ENCODE measurements around the gene TMEM185B. TPM values are rescaled to one million over a fixed set of nuclear protein-coding genes. Genes with fewer than 3 reads are reported as not detected.

The TMEM185B gene
- polyA plus RNA-seq, 3 donors: 23.5 to 25.9 (median 25.0) TPM

DNA sequence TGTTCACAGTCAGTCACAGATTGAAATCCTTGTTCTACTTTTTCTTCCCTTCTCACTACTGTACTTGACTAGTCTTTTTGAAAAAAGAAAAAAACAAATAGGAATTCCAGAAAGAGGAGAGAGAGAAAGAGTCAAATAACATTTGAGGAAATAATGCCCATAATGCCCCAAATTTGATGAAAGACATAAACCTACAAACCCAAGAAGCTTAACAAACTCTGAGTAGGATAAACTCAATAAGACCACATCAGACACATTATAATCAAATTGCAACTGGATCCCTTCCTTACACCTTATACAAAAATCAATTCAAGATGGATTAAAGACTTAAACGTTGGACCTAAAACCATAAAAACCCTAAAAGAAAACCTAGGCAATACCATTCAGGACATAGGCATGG lies 30.9 kb downstream of the TMEM185B start:
- no peak for DNase-seq (ENCODE audit: extremely low read depth in 1 of 11, low read depth in 9 of 11, low spot score in 4 of 11)

GRCh38 chr2:120189189-120189588 lies 34.0 kb downstream of the TMEM185B start:
- DNase-seq (ENCODE audit: extremely low read depth in 1 of 11, low read depth in 9 of 11, low spot score in 4 of 11): no peak

- no peak for DNase-seq (ENCODE audit: extremely low read depth in 1 of 11, low read depth in 9 of 11, low spot score in 4 of 11)
Measured at GRCh38 chr2:120182019-120182560, 41.1 kb downstream of the TMEM185B start.

GRCh38 chr2:120180066-120180465 lies 43.1 kb downstream of the TMEM185B start:
- no peak for DNase-seq (ENCODE audit: extremely low read depth in 1 of 11, low read depth in 9 of 11, low spot score in 4 of 11)

- no peak for DNase-seq (ENCODE audit: extremely low read depth in 1 of 11, low read depth in 9 of 11, low spot score in 4 of 11)
Measured at GRCh38 chr2:120179396-120179795, 43.8 kb downstream of the TMEM185B start.

DNA sequence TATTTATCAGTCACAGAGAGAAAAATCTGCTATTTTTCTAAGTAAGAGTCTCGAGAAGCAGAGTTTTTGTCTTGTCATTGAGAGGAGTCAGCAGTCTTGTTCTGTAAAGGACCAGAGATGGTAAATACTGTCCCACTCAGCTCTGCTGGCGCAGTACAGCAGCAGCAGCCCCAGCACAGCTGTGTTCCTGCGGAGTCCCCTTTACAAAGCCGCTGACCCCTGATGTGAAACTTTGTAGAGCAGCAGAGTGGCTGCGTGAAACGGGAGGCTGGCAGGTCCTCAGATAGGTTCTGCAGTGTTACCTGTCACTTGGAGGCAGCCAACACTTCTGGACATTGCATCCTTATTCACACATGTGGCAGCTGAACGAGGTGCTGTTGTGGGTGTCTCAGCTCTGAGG lies 45.2 kb downstream of the TMEM185B start:
- DNase-seq (ENCODE audit: extremely low read depth in 1 of 11, low read depth in 9 of 11, low spot score in 4 of 11): no peak

DNA sequence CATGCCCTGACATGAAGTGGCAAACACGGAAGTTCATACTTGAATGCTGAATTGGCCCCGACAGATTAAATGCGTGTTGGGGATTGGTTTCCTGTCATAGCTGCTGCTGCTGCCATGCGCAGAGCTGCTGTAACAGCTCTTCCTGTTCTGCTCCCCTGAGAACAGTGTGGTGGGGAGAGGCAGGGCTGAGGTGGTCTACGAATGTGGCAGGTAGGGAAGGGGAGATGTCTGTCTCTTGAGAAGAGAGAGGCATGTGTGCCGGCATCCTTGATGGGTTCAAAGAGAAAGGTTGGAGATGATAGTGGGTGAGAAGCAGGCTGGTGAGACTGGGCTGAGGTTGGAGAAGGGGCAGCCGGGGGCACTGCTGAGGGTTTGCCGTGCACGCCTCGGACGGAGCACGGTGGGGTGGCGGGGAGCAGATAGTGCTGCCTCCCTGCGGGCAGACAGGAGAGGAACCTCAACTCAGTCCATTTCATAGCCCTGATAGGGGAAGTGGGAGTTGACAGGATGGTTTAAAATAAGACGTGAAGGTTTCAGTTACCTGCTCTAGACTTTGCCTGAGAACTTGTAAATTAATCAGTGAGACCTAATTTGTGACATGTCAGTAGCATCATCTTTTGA lies 46.1 kb downstream of the TMEM185B start:
- DNase-seq (ENCODE audit: extremely low read depth in 1 of 11, low read depth in 9 of 11, low spot score in 4 of 11): no peak

GRCh38 chr2:120176526-120176925 lies 46.7 kb downstream of the TMEM185B start:
- DNase-seq (ENCODE audit: extremely low read depth in 1 of 11, low read depth in 9 of 11, low spot score in 4 of 11): no peak

GRCh38 chr2:120174963-120175581 lies 48.1 kb downstream of the TMEM185B start:
- DNase-seq (ENCODE audit: extremely low read depth in 1 of 11, low read depth in 9 of 11, low spot score in 4 of 11): peak; percentile 41 to 72 (median 55)

Other genes with a start within 250 kb of the TMEM185B start
- 10 to 100 TPM; 81.6 to 95.9 (median 93.5) TPM for gene EPB41L5, start 210.3 kb downstream of the TMEM185B start, polyA plus RNA-seq (ENCODE audit: insufficient read length in 3 of 3)
- gene RALB, start 29.5 kb upstream of the TMEM185B start, polyA plus RNA-seq (ENCODE audit: insufficient read length in 3 of 3): 10 to 100 TPM; 69.0 to 82.3 (median 77.4) TPM
- under 1 TPM in 2 of 3 donors, not detected in 1; 0.09 to 0.27 TPM for gene INHBB, start 122.7 kb upstream of the TMEM185B start, polyA plus RNA-seq (ENCODE audit: insufficient read length in 3 of 3)